ENCODE measurements around the gene GLB1L2. TPM values are rescaled to one million over a fixed set of nuclear protein-coding genes. Genes with fewer than 3 reads are reported as not detected.

GLB1L2 gene
- total and polyA plus RNA-seq, 10 donors, result 0.29 to 1.5 (median 0.51) TPM; not detected in 1

GRCh38 chr11:134406264-134407185, 74.7 kb downstream of the GLB1L2 start:
- no peak for DNase-seq
- no peak for TF ChIP-seq POLR2AphosphoS5 (IDR thresholded peaks at IDR 0.05)
- no peak for TF ChIP-seq CTCF (IDR thresholded peaks at IDR 0.05 in 8 of 11, conservative IDR thresholded peaks at IDR 0.05 in 3 of 11)
- no peak for TF ChIP-seq POLR2A (IDR thresholded peaks at IDR 0.05)
- H3K4me3 ChIP-seq, result no peak overlapping the region
- no peaks in the 10 kb centered on the region for H3K36me3 ChIP-seq
- H3K4me1 ChIP-seq, result peaks cover 5 to 11% (median 9%) of the 10 kb centered on the region in 6 donors
- 71 to 78% (median 75%) methylated on average over 11 of the region's 11 CpGs for WGBS, 5 donors
- H3K27me3 ChIP-seq (replicated peaks in 1 of 7), result peaks cover 0 to 74% (median 29%) of the 10 kb centered on the region in 7 donors
- no peaks in the 10 kb centered on the region for H3K9me3 ChIP-seq
- intact Hi-C loops (cut with DNase I; ENCODE audit: low total_unique reads), result no loop called here
- H3K27ac ChIP-seq, result no peak overlapping the region

GRCh38 chr11:134407321-134407828, 75.6 kb downstream of the GLB1L2 start:
- intact Hi-C loops (cut with DNase I; ENCODE audit: low total_unique reads), result no loop called here
- Histone ChIP-seq H3K27ac (no peak overlapping the region), H3K4me3 (no peak overlapping the region), H3K4me1 (peaks cover 5 to 16% (median 12%) of the 10 kb centered on the region in 6 donors), H3K9me3 (no peaks in the 10 kb centered on the region), H3K36me3 (no peaks in the 10 kb centered on the region), H3K27me3 (replicated peaks in 1 of 7) (peaks cover 0 to 73% (median 33%) of the 10 kb centered on the region in 7 donors)
- WGBS, 5 donors, result 69 to 76% (median 74%) methylated on average over 12 of the region's 12 CpGs
- DNase-seq, result no peak
- TF ChIP-seq POLR2AphosphoS5 (IDR thresholded peaks at IDR 0.05), result no peak
- no peak for TF ChIP-seq POLR2A (IDR thresholded peaks at IDR 0.05)
- no peak for TF ChIP-seq CTCF (IDR thresholded peaks at IDR 0.05 in 8 of 11, conservative IDR thresholded peaks at IDR 0.05 in 3 of 11)

- DNase-seq, result no peak
- peaks cover 5 to 21% (median 18%) of the 10 kb centered on the region in 6 donors for H3K4me1 ChIP-seq
- intact Hi-C loops (cut with DNase I; ENCODE audit: low total_unique reads), result no loop called here
- WGBS, 5 donors, result 59 to 73% (median 71%) methylated on average over 7 to 8 of the region's 8 CpGs
- no peaks in the 10 kb centered on the region for H3K36me3 ChIP-seq
- no peak overlapping the region for H3K27ac ChIP-seq
- H3K4me3 ChIP-seq, result no peak overlapping the region
- no peak for TF ChIP-seq POLR2AphosphoS5 (IDR thresholded peaks at IDR 0.05)
- no peak for TF ChIP-seq CTCF (IDR thresholded peaks at IDR 0.05 in 8 of 11, conservative IDR thresholded peaks at IDR 0.05 in 3 of 11)
- no peak for TF ChIP-seq POLR2A (IDR thresholded peaks at IDR 0.05)
- H3K9me3 ChIP-seq, result no peaks in the 10 kb centered on the region
- H3K27me3 ChIP-seq (replicated peaks in 1 of 7), result peaks cover 0 to 78% (median 39%) of the 10 kb centered on the region in 7 donors
These were observed 76.1 kb downstream of the GLB1L2 start for GRCh38 chr11:134407923-134408322.

Measured in spleen (tissue), 11 donors.